HEK293 (cell line): ENCODE results near the gene PARD3B.

ENCODE experiments used
- CTCF ChIA-PET: fragments of 350-600 bp; formaldehyde crosslinking; extraction: SDS; loops from one replicate; lab custom pipeline; 2021; ENCODE audit warnings: antibody characterized with exemption; lab: Yijun Ruan, JAX
- POLR2A ChIA-PET: fragments of 300-600 bp; formaldehyde crosslinking; extraction: SDS; loops from one replicate; lab custom pipeline; 2020; ENCODE audit warnings: antibody characterized with exemption, inconsistent platforms; lab: Yijun Ruan, JAX
- H3K27ac ChIP-seq: fragments of 200-500 bp; sonication (Bioruptor generic); 2 replicates; pipeline ENCODE4 v1.5.1; 2014; ENCODE audit warnings: low read depth, low read length, control low read depth, inconsistent platforms; ENCODE audit errors: extremely low read depth
- H3K36me3 ChIP-seq, 2 experiments: fragments of 200-500 bp in 1 of 2; sonication (Bioruptor generic) in 1 of 2; 1 replicate in 1 of 2; 2 replicates in 1 of 2; pipeline ENCODE4 v1.5.1; 2014 to 2017; ENCODE audit warnings: inconsistent platforms in 2 of 2, low read length in 2 of 2; ENCODE audit not compliant: control insufficient read depth in 2 of 2, insufficient read depth in 1 of 2
- H3K4me1 ChIP-seq: fragments of 200-500 bp; sonication (Bioruptor generic); 2 replicates; pipeline ENCODE4 v1.5.1; 2014; ENCODE audit warnings: mild to moderate bottlenecking, low read length, inconsistent platforms; ENCODE audit not compliant: control insufficient read depth, insufficient read depth
- H3K4me3 ChIP-seq: 2 replicates; pipeline ENCODE4 v1.5.1; 2011; ENCODE audit warnings: low read depth, mild to moderate bottlenecking, control low read depth, low read length, moderate library complexity
- H3K9me3 ChIP-seq: fragments of 200-500 bp; sonication (Bioruptor generic); 2 replicates; pipeline ENCODE4 v1.5.1; 2014; ENCODE audit warnings: low read depth, low read length, inconsistent platforms; ENCODE audit not compliant: control insufficient read depth, insufficient read depth
- ATF2 ChIP-seq: fragments of 450-650 bp; formaldehyde crosslinking; IDR thresholded peaks from 2 replicates; pipeline ENCODE4 v1.5.1; 2016; ENCODE audit warnings: missing biosample characterization, missing genetic modification characterization, low read depth
- SCRT2 ChIP-seq: fragments of 450-650 bp; formaldehyde crosslinking; IDR thresholded peaks from 2 replicates; pipeline ENCODE4 v1.5.1; 2016; ENCODE audit warnings: missing biosample characterization, missing genetic modification characterization
- ZBTB26 ChIP-seq: fragments of 450-650 bp; formaldehyde crosslinking; optimal IDR thresholded peaks from 2 replicates; pipeline ENCODE3; 2016; ENCODE audit warnings: missing biosample characterization, mild to moderate bottlenecking, missing genetic modification characterization
- ZBTB6 ChIP-seq: fragments of 450-650 bp; formaldehyde crosslinking; IDR thresholded peaks from 2 replicates; pipeline ENCODE4 v1.5.1; 2017; ENCODE audit warnings: missing biosample characterization, missing genetic modification characterization
- ZBTB8A ChIP-seq: fragments of 450-650 bp; formaldehyde crosslinking; IDR thresholded peaks from 2 replicates; pipeline ENCODE4 v1.5.1; 2016; ENCODE audit warnings: missing biosample characterization, missing genetic modification characterization
- ZNF174 ChIP-seq: fragments of 450-650 bp; formaldehyde crosslinking; IDR thresholded peaks from 2 replicates; pipeline ENCODE4 v1.5.0; 2017; ENCODE audit warnings: missing biosample characterization, mild to moderate bottlenecking, missing genetic modification characterization
- ZNF202 ChIP-seq: fragments of 450-650 bp; formaldehyde crosslinking; IDR thresholded peaks from 2 replicates; pipeline ENCODE4 v1.5.1; 2016; ENCODE audit warnings: missing biosample characterization, missing genetic modification characterization, borderline replicate concordance
- ZNF398 ChIP-seq: fragments of 450-650 bp; formaldehyde crosslinking; IDR thresholded peaks from 2 replicates; pipeline ENCODE4 v1.5.1; 2017; ENCODE audit warnings: missing biosample characterization, missing genetic modification characterization
- ZNF529 ChIP-seq: fragments of 450-650 bp; formaldehyde crosslinking; IDR thresholded peaks from 2 replicates; pipeline ENCODE4 v1.5.1; 2017; ENCODE audit warnings: missing genetic modification characterization, missing biosample characterization; ENCODE audit not compliant: insufficient replicate concordance
- ZNF544 ChIP-seq: fragments of 450-650 bp; formaldehyde crosslinking; IDR thresholded peaks from 2 replicates; pipeline ENCODE4 v1.5.0; 2017; ENCODE audit warnings: missing biosample characterization, missing genetic modification characterization
- ZNF560 ChIP-seq: fragments of 450-650 bp; formaldehyde crosslinking; IDR thresholded peaks from 2 replicates; pipeline ENCODE4 v1.5.1; 2017; ENCODE audit warnings: missing biosample characterization, missing genetic modification characterization, borderline replicate concordance
- ZNF629 ChIP-seq: fragments of 450-650 bp; formaldehyde crosslinking; IDR thresholded peaks from 2 replicates; pipeline ENCODE4 v1.5.1; 2017; ENCODE audit warnings: missing biosample characterization, missing genetic modification characterization
- ZNF658 ChIP-seq: fragments of 450-650 bp; formaldehyde crosslinking; IDR thresholded peaks from 2 replicates; pipeline ENCODE4; 2016; ENCODE audit warnings: missing biosample characterization, missing genetic modification characterization
- ZNF660 ChIP-seq: fragments of 450-650 bp; IDR thresholded peaks from 2 replicates; pipeline ENCODE4 v1.5.1; 2018; ENCODE audit warnings: missing biosample characterization, mild to moderate bottlenecking, missing genetic modification characterization
- ZNF76 ChIP-seq: fragments of 450-650 bp; formaldehyde crosslinking; IDR thresholded peaks from 2 replicates; pipeline ENCODE4; 2016; ENCODE audit warnings: low read depth, missing biosample characterization, missing genetic modification characterization, borderline replicate concordance
- ZSCAN30 ChIP-seq: fragments of 450-650 bp; IDR thresholded peaks from 2 replicates; pipeline ENCODE4 v1.5.1; 2018; ENCODE audit warnings: missing biosample characterization, mild to moderate bottlenecking, missing genetic modification characterization, moderate library complexity
- TF ChIP-seq, protein P1 (sequence below): fragments of 450-650 bp; formaldehyde crosslinking; IDR thresholded peaks from 2 replicates; pipeline ENCODE4 v1.5.1; 2016; ENCODE audit warnings: missing biosample characterization, missing genetic modification characterization

The PARD3B gene

DNA sequence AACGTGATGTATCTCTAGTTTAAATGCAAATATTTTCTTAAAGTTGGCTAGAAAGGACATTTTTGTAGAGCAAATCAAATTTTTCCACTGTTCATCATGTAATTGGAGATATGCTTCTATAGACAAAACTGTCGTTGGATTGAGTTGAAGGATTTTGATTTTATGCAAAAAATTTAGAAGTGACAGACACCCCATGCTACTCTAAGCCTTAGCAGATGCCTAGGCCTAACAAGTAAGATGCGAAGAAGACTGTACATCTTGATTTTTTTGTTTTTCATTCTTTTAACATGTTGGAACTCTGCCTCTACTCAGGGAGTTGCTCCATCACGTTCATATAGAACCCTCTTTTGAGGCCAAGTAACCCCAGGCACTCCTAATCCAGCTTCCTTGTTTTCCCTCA lies 331.0 kb downstream of the PARD3B start (continued):
- no peak for TF ChIP-seq ATF2 (tag by site-specific recombination)

GRCh38 chr2:204877691-204878090 lies 332.4 kb downstream of the PARD3B start:
- no peaks in the 10 kb centered on the region for H3K4me1 ChIP-seq
- POLR2A ChIA-PET: no interaction called here
- CTCF ChIA-PET: no interaction called here
- H3K9me3 ChIP-seq: no peaks in the 10 kb centered on the region
- H3K4me3 ChIP-seq: no peak overlapping the region
- TF ChIP-seq ZNF76: no peak
- no peak for TF ChIP-seq SCRT2 (tag by site-specific recombination)
- no peak for TF ChIP-seq ZNF658 (tag by site-specific recombination)
- TF ChIP-seq ZSCAN30: no peak
- TF ChIP-seq ZNF660: no peak
- TF ChIP-seq ZNF560 (tag by site-specific recombination): no peak
- TF ChIP-seq ZNF544 (tag by site-specific recombination): no peak
- no peak for TF ChIP-seq ZNF629 (tag by site-specific recombination)
- TF ChIP-seq ZNF529: no peak
- no peak for TF ChIP-seq ZNF202 (tag by site-specific recombination)
- H3K36me3 ChIP-seq: no peaks in the 10 kb centered on the region
- H3K27ac ChIP-seq: no peak overlapping the region

- no peaks in the 10 kb centered on the region for H3K4me1 ChIP-seq
- no peaks in the 10 kb centered on the region for H3K36me3 ChIP-seq
- H3K27ac ChIP-seq: no peak overlapping the region
- ChIA-PET CTCF (interaction anchor here (0.6 to 1.3 kb wide), 2 partner anchors 628 to 799 kb away, joined by 4 read pairs; no protein-coding TSS in a partner anchor), POLR2A (no interaction called here)
- H3K4me3 ChIP-seq: no peak overlapping the region
- H3K9me3 ChIP-seq: no peaks in the 10 kb centered on the region
- TF ChIP-seq ZNF174 (tag by site-specific recombination): no peak
- no peak for TF ChIP-seq ZNF398 (tag by site-specific recombination)
- no peak for TF ChIP-seq ZBTB26 (tag by site-specific recombination)
- no peak for TF ChIP-seq ZBTB8A
- TF ChIP-seq ZBTB6 (tag by site-specific recombination): no peak
- TF ChIP-seq, protein P1, sequence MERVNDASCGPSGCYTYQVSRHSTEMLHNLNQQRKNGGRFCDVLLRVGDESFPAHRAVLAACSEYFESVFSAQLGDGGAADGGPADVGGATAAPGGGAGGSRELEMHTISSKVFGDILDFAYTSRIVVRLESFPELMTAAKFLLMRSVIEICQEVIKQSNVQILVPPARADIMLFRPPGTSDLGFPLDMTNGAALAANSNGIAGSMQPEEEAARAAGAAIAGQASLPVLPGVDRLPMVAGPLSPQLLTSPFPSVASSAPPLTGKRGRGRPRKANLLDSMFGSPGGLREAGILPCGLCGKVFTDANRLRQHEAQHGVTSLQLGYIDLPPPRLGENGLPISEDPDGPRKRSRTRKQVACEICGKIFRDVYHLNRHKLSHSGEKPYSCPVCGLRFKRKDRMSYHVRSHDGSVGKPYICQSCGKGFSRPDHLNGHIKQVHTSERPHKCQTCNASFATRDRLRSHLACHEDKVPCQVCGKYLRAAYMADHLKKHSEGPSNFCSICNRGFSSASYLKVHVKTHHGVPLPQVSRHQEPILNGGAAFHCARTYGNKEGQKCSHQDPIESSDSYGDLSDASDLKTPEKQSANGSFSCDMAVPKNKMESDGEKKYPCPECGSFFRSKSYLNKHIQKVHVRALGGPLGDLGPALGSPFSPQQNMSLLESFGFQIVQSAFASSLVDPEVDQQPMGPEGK (tag by site-specific recombination): no peak
- TF ChIP-seq, all 188 proteins: peak for 0
Observed at GRCh38 chr2:204880928-204881327, 335.7 kb downstream of the PARD3B start.
